ENCODE results near the gene RIOK2.

The RIOK2 gene

GRCh38 chr5:97115932-97116331 lies 67.1 kb downstream of the RIOK2 start:
- no peaks in the 10 kb centered on the region for H3K9me2 ChIP-seq (replicated peaks; ENCODE audit: insufficient read depth, low read length)
- no peaks in the 10 kb centered on the region for H3K27me3 ChIP-seq (ENCODE audit: low read length)
- no peak overlapping the region for H2AFZ ChIP-seq (ENCODE audit: low read depth, low read length, severe bottlenecking)
- no peak overlapping the region for H3K4me3 ChIP-seq (ENCODE audit: insufficient read depth, low read length, poor library complexity, severe bottlenecking)
- H4K20me1 ChIP-seq (ENCODE audit: low read depth, low read length): no peaks in the 10 kb centered on the region
- H3K9ac ChIP-seq (ENCODE audit: low read length): no peak overlapping the region
- H3K79me2 ChIP-seq (ENCODE audit: insufficient read depth, low read length): no peaks in the 10 kb centered on the region
- H3K4me2 ChIP-seq (ENCODE audit: low read depth, low read length, poor library complexity, severe bottlenecking): no peak overlapping the region
- no peak for TF ChIP-seq EZH2phosphoT487 (conservative IDR thresholded peaks at IDR 0.05; ENCODE audit: low read length)
- TF ChIP-seq CTCF (IDR thresholded peaks at IDR 0.05; ENCODE audit: insufficient read depth, low read length, poor library complexity, severe bottlenecking): no peak
- H3K27ac ChIP-seq (ENCODE audit: low read depth, low read length): no peak overlapping the region
- no peaks in the 10 kb centered on the region for H3K9me3 ChIP-seq (ENCODE audit: insufficient read depth, low read length)
- no peaks in the 10 kb centered on the region for H3K36me3 ChIP-seq (ENCODE audit: low read length)
- H3F3A ChIP-seq (ENCODE audit: insufficient read depth): no peaks in the 10 kb centered on the region

GRCh38 chr5:97112230-97112629 lies 70.8 kb downstream of the RIOK2 start:
- no peaks in the 10 kb centered on the region for H3K9me2 ChIP-seq (replicated peaks; ENCODE audit: insufficient read depth, low read length)
- H3K4me3 ChIP-seq (ENCODE audit: insufficient read depth, low read length, poor library complexity, severe bottlenecking): no peak overlapping the region
- H3K27me3 ChIP-seq (ENCODE audit: low read length): no peaks in the 10 kb centered on the region
- no peaks in the 10 kb centered on the region for H3K9me3 ChIP-seq (ENCODE audit: insufficient read depth, low read length)
- H4K20me1 ChIP-seq (ENCODE audit: low read depth, low read length): no peaks in the 10 kb centered on the region
- H3K27ac ChIP-seq (ENCODE audit: low read depth, low read length): no peak overlapping the region
- H3K79me2 ChIP-seq (ENCODE audit: insufficient read depth, low read length): no peaks in the 10 kb centered on the region
- TF ChIP-seq CTCF (IDR thresholded peaks at IDR 0.05; ENCODE audit: insufficient read depth, low read length, poor library complexity, severe bottlenecking) (no peak), EZH2phosphoT487 (conservative IDR thresholded peaks at IDR 0.05; ENCODE audit: low read length) (no peak)
- H3K4me2 ChIP-seq (ENCODE audit: low read depth, low read length, poor library complexity, severe bottlenecking): no peak overlapping the region
- H2AFZ ChIP-seq (ENCODE audit: low read depth, low read length, severe bottlenecking): no peak overlapping the region
- no peaks in the 10 kb centered on the region for H3K36me3 ChIP-seq (ENCODE audit: low read length)
- no peak overlapping the region for H3K9ac ChIP-seq (ENCODE audit: low read length)
- no peaks in the 10 kb centered on the region for H3F3A ChIP-seq (ENCODE audit: insufficient read depth)

- H3K27ac ChIP-seq (ENCODE audit: low read depth, low read length): no peak overlapping the region
- no peak overlapping the region for H3K4me2 ChIP-seq (ENCODE audit: low read depth, low read length, poor library complexity, severe bottlenecking)
- no peaks in the 10 kb centered on the region for H3K36me3 ChIP-seq (ENCODE audit: low read length)
- no peaks in the 10 kb centered on the region for H3K9me3 ChIP-seq (ENCODE audit: insufficient read depth, low read length)
- no peaks in the 10 kb centered on the region for H3K27me3 ChIP-seq (ENCODE audit: low read length)
- no peak overlapping the region for H3K4me3 ChIP-seq (ENCODE audit: insufficient read depth, low read length, poor library complexity, severe bottlenecking)
- no peaks in the 10 kb centered on the region for H3K9me2 ChIP-seq (replicated peaks; ENCODE audit: insufficient read depth, low read length)
- no peak overlapping the region for H2AFZ ChIP-seq (ENCODE audit: low read depth, low read length, severe bottlenecking)
- no peak overlapping the region for H3K9ac ChIP-seq (ENCODE audit: low read length)
- H3F3A ChIP-seq (ENCODE audit: insufficient read depth): no peaks in the 10 kb centered on the region
- no peaks in the 10 kb centered on the region for H4K20me1 ChIP-seq (ENCODE audit: low read depth, low read length)
- no peaks in the 10 kb centered on the region for H3K79me2 ChIP-seq (ENCODE audit: insufficient read depth, low read length)
- TF ChIP-seq EZH2phosphoT487 (conservative IDR thresholded peaks at IDR 0.05; ENCODE audit: low read length) (no peak), CTCF (IDR thresholded peaks at IDR 0.05; ENCODE audit: insufficient read depth, low read length, poor library complexity, severe bottlenecking) (no peak)
Observed at GRCh38 chr5:97111616-97112015, 71.4 kb downstream of the RIOK2 start.

Measured in SU-DHL-6 (cell line).